PFSK-1 (cell line): ENCODE data around the gene RNF103.

Source experiments
- FOXP2 ChIP-seq: optimal IDR thresholded peaks from 2 replicates; pipeline ENCODE3; 2011; ENCODE audit warnings: borderline replicate concordance, control low read depth, inconsistent platforms; ENCODE audit not compliant: insufficient read depth; ENCODE audit errors: extremely low read length, extremely low read depth
- POLR2AphosphoS5 ChIP-seq: IDR thresholded peaks from 2 replicates; pipeline ENCODE4 v1.6.1; 2012; ENCODE audit warnings: low read depth, mild to moderate bottlenecking, control low read depth, low read length, moderate library complexity
- REST ChIP-seq, 2 experiments: IDR thresholded peaks; 2 replicates each; pipeline versions ENCODE4 v1.6.1 to v1.8.0; 2011 to 2012; ENCODE audit warnings: low read depth in 2 of 2, low read length in 2 of 2, control low read depth in 1 of 2, inconsistent platforms in 1 of 2, mild to moderate bottlenecking in 1 of 2, moderate library complexity in 1 of 2; ENCODE audit not compliant: insufficient read depth in 1 of 2
- SIN3A ChIP-seq: IDR thresholded peaks from 2 replicates; pipeline ENCODE4 v1.6.1; 2012; ENCODE audit warnings: mild to moderate bottlenecking, low read length, moderate library complexity, borderline replicate concordance; ENCODE audit not compliant: insufficient read depth
- TAF1 ChIP-seq: IDR thresholded peaks from 2 replicates; pipeline ENCODE4 v1.6.1; 2012; ENCODE audit warnings: low read length, control low read depth, borderline replicate concordance; ENCODE audit not compliant: insufficient read depth

The RNF103 gene

GRCh38 chr2:86632672-86633071 is 9.0 kb upstream of the RNF103 start:
- no peak for TF ChIP-seq REST (IDR thresholded peaks at IDR 0.05; ENCODE audit: insufficient read depth in 1 of 2, low read depth in 2 of 2, low read length in 2 of 2)
- TF ChIP-seq POLR2AphosphoS5, result no peak
- no peak for TF ChIP-seq TAF1
- no peak for TF ChIP-seq SIN3A
- TF ChIP-seq FOXP2, result no peak

GRCh38 chr2:86631846-86632485 is 8.3 kb upstream of the RNF103 start:
- no peak for TF ChIP-seq FOXP2
- no peak for TF ChIP-seq SIN3A
- no peak for TF ChIP-seq POLR2AphosphoS5
- TF ChIP-seq REST (IDR thresholded peaks at IDR 0.05; ENCODE audit: insufficient read depth in 1 of 2, low read depth in 2 of 2, low read length in 2 of 2), result no peak
- TF ChIP-seq TAF1, result no peak

- TF ChIP-seq SIN3A (no peak), FOXP2 (no peak), REST (IDR thresholded peaks at IDR 0.05; ENCODE audit: insufficient read depth in 1 of 2, low read depth in 2 of 2, low read length in 2 of 2) (no peak), POLR2AphosphoS5 (no peak), TAF1 (no peak)
Observed at GRCh38 chr2:86628091-86628522, 4.4 kb upstream of the RNF103 start.

- TF ChIP-seq SIN3A, result no peak
- TF ChIP-seq REST (IDR thresholded peaks at IDR 0.05; ENCODE audit: insufficient read depth in 1 of 2, low read depth in 2 of 2, low read length in 2 of 2), result no peak
- TF ChIP-seq POLR2AphosphoS5, result no peak
Observed at GRCh38 chr2:86627550-86627949, 3.9 kb upstream of the RNF103 start.

- no peak for TF ChIP-seq POLR2AphosphoS5
- TF ChIP-seq TAF1, result no peak
- TF ChIP-seq FOXP2, result no peak
- no peak for TF ChIP-seq SIN3A
- TF ChIP-seq REST (IDR thresholded peaks at IDR 0.05; ENCODE audit: insufficient read depth in 1 of 2, low read depth in 2 of 2, low read length in 2 of 2), result no peak
Observed at GRCh38 chr2:86625096-86625495, 1.4 kb upstream of the RNF103 start.
